Pons (tissue), 1 donor: ENCODE results near the gene SUSD4.

Experiments
- DNase-seq: peaks from one replicate; pipeline ENCODE4 v3.0.0-alpha.2; 2016; ENCODE audit warnings: low spot score

The SUSD4 gene

DNA sequence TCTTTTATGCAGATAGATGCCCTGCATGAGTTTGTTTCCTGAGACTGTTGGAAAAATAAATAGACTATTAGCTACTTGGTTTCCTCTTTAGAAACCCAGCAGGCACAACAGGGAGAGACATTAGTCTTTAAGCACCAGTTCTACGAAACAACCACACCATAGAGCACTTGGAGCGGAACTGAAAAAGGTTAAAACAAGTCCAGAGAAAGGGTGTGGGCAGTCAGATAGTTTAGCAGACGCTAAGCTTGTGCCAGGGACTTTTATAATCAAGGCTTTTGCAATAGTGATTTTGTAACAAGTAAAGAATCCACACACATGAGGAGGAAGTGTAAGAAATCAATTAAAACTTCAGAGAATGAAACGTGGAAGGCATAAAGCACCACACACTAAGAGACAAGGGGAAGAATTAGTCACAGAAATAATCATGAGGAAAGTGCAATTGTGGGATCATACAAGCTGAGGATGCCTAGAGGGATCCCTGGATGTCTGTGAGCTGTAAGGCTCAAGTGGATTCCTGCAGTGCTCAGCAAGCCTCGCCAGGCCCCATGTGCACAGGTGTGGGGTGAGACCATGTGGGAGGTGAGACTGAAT is 183.2 kb downstream of the SUSD4 start:
- peak; percentile 88 for DNase-seq

DNA sequence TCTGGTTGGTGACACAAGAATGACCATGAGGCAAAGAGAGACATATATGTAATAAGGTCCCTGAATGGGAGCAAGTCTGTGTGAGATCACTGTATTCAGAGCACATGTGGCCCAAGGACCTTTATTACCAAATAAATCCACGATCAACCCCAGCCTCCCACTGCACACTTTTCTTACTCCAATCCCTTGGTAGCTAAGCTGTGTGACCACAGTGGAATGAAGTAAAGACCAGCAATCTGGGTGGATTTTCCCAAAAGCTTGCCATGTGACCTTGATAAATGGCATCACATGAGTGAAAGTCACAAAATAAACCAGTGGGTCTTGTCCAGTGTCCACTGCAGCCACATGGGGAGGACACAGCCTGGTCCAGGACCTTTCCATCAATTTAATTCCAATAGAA is 184.2 kb downstream of the SUSD4 start:
- DNase-seq, result no peak

DNA sequence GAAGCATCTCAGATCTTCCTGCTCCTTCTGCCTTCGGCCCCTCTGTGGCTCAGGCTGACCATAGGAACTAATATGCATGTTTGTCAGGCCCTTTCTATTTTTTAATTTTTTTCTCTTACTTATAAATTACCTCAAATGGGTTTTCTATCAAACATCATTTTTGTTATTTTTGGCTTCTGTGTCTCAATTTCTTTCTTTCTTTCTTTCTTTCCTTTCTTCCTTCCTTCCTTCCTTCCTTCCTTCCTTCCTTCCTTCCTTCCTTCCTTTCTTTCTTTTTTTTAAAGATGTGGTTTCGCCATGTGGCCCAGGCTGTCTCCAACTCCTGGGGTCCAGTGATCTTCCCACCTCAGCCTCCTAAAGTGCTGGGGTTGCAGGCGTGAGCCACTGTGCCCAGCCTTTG is 184.7 kb downstream of the SUSD4 start:
- DNase-seq, result no peak

DNA sequence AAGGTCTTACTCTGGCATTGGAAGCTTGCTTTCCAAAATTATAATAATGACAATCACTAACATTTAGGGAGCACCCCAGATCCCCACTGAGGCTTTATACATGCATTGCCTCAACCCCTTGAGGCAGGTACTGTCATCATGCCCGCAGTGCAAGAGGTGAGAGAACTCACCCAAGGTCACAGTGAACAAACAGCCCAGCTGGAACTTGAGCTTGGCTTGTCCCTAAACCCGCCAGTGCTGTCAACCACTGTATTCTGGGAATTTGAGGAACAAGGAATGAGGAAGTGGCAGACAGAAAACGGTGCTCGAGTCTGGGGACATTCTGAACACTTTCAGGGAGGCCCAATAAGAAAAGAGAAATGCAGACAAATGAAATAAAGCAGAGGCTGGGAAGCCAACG is 186.3 kb downstream of the SUSD4 start:
- peak; percentile 81 for DNase-seq

DNA sequence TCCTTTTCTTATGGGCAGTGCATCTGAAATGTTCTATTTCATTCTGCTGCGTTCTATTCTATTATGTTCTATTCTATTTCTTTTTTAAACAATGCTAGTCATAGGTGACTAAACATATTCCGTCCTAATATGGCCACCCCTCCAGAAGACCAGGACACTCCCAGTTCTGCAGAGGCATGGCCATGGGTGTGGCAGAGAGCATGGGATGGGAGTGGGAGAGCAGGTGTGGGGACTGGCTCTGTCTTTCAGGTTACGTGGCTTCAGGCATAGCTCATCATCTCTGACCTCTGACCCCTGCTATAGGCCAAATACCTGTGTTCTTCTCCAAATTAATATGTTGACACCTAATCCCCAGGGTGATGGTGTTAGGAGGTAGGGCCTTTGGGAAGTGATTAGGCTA is 187.5 kb downstream of the SUSD4 start:
- DNase-seq, result no peak

DNA sequence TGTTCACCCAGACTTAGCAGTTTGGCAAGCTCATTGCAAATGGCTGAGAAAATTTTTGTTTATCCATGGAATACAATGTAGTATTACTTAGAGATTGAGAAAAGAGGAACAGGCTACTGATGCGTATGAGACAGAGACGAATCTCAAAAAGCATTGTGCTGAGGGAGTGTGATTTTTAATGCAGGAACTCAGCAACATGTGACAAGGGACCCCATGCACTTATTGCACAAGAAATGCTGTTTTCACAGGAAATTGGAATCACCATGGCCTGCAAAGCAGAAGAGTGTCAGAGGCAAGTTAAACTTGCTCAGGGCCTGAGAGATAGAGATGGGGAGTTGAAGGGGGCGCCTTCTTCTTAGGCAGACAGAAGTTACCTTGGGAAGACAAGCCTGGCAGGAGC is 188.3 kb downstream of the SUSD4 start:
- peak; percentile 71 for DNase-seq

DNA sequence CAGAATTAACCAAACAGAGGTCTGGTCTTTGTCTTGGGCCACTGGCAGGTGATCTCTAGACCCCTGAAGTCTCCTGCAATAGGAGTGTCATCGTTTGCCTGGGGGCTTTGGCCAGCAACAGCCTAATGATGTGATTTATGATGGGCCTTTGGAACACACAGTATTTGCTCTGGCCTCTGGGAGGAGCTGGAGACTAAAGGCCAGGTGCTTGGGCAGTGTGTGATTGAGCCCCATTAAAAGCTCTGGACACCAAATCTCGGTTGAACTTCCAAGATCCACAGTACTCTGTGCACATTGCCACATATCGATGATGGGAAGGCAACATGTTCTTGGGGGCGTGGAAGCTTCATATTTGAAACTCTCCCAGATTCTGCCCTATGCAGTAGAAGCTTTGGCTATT is 188.9 kb downstream of the SUSD4 start:
- DNase-seq, result no peak
